MM.1S (cell line): ENCODE measurements around the gene CDC14A.

Source experiments
- EZH2 ChIP-seq: fragments of 300-600 bp; sonication (generic); optimal IDR thresholded peaks from 2 replicates; pipeline ENCODE3; 2017; ENCODE audit warnings: low read depth, mild to moderate bottlenecking, antibody characterized with exemption, low read length, mixed read lengths
- EZH2phosphoT487 ChIP-seq: fragments of 300-600 bp; sonication (generic); IDR thresholded peaks from 2 replicates; pipeline ENCODE4 v1.6.1; 2018; ENCODE audit warnings: antibody characterized with exemption, low read length
- TF ChIP-seq, protein P1 (sequence below): fragments of 300-600 bp; sonication (generic); IDR thresholded peaks from 2 replicates; pipeline ENCODE4 v1.5.1; 2016; ENCODE audit warnings: antibody characterized with exemption, low read length, mixed read lengths

DNA sequence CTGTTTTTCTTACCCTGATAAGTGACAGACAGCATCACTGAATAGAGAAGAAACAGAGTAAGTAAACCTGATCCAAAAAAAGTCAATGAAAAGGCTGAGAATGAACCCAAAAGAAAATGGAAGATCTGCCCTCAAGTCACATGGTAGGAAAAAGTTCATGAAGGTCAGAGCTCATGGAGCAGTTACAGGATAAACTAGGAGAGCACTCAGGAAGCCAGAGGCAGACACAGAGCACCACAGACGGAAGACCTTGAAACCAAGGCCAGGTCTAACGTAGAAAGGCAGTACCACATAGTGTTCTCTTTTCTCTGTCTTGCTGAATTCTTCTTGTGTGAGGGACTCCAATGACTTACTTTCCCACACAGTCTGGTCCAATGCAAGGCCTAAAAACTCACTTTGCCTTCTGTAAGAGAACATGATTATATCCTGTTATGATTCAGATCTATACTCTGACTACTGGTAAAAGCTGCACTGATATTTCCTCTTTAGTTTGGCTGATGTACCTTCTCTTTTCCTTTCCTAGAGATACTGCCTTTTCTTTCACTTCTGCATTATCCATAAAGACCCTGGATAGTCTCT is 45.5 kb upstream of the CDC14A start:
- TF ChIP-seq, protein P1, sequence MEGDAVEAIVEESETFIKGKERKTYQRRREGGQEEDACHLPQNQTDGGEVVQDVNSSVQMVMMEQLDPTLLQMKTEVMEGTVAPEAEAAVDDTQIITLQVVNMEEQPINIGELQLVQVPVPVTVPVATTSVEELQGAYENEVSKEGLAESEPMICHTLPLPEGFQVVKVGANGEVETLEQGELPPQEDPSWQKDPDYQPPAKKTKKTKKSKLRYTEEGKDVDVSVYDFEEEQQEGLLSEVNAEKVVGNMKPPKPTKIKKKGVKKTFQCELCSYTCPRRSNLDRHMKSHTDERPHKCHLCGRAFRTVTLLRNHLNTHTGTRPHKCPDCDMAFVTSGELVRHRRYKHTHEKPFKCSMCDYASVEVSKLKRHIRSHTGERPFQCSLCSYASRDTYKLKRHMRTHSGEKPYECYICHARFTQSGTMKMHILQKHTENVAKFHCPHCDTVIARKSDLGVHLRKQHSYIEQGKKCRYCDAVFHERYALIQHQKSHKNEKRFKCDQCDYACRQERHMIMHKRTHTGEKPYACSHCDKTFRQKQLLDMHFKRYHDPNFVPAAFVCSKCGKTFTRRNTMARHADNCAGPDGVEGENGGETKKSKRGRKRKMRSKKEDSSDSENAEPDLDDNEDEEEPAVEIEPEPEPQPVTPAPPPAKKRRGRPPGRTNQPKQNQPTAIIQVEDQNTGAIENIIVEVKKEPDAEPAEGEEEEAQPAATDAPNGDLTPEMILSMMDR, result no peak
- TF ChIP-seq EZH2phosphoT487, result no peak
- no peak for TF ChIP-seq EZH2
